CD8-positive, alpha-beta memory T cell (primary cell): ENCODE results near the gene AFAP1. TPM values are rescaled to one million over a fixed set of nuclear protein-coding genes. Genes with fewer than 3 reads are reported as not detected.

Experiments
- CTCF ChIA-PET: fragments of 350-600 bp; sonication (Branson Sonifier 250); formaldehyde crosslinking; loops from one replicate; lab custom pipeline; 2021; ENCODE audit warnings: antibody characterized with exemption; lab: Charles Lee
- POLR2A ChIA-PET: fragments of 350-600 bp; sonication (Branson Sonifier 250); formaldehyde crosslinking; loops from one replicate; lab custom pipeline; 2021; ENCODE audit warnings: antibody characterized with exemption; lab: Charles Lee
- DNase-seq, 5 donors: peaks; one replicate each; pipeline versions ENCODE4 v3.0.0 to v3.0.0-alpha.2; 2020 to 2022; ENCODE audit warnings: mixed read lengths in 1 of 5
- H3K27ac ChIP-seq: one replicate; pipeline ENCODE4 v1.7.0; 2013; ENCODE audit warnings: low read depth, mild to moderate bottlenecking, low read length, moderate library complexity
- H3K27me3 ChIP-seq: 2 replicates; pipeline ENCODE4 v1.7.0; 2013; ENCODE audit warnings: low read length, mild to moderate bottlenecking; ENCODE audit not compliant: insufficient read depth, poor library complexity, severe bottlenecking
- H3K36me3 ChIP-seq: 2 replicates; pipeline ENCODE4 v1.7.0; 2013; ENCODE audit warnings: mild to moderate bottlenecking, low read length, moderate library complexity; ENCODE audit not compliant: insufficient read depth
- H3K4me1 ChIP-seq: 2 replicates; pipeline ENCODE4 v1.7.0; 2013; ENCODE audit warnings: mild to moderate bottlenecking, low read length, moderate library complexity; ENCODE audit not compliant: insufficient read depth
- H3K4me3 ChIP-seq: 2 replicates; pipeline ENCODE4 v1.7.0; 2013; ENCODE audit warnings: mild to moderate bottlenecking, low read length
- H3K9me3 ChIP-seq: 2 replicates; pipeline ENCODE4 v1.7.0; 2013; ENCODE audit warnings: mild to moderate bottlenecking, low read length
- H3K27ac Mint-ChIP-seq, 8 donors: one replicate each; pipeline ENCODE4 v1.8.0; 2020 to 2021; ENCODE audit warnings: mixed read lengths in 8 of 8, mild to moderate bottlenecking in 6 of 8, inconsistent platforms in 3 of 8, moderate library complexity in 3 of 8
- H3K27me3 Mint-ChIP-seq, 2 donors: one replicate each; pipeline ENCODE4 v1.8.0; 2020 to 2021; ENCODE audit warnings: mixed read lengths in 2 of 2, mild to moderate bottlenecking in 1 of 2, moderate library complexity in 1 of 2
- H3K36me3 Mint-ChIP-seq, 3 donors: one replicate each; pipeline ENCODE4 v1.8.0; 2020 to 2021; ENCODE audit warnings: mixed read lengths in 3 of 3, inconsistent platforms in 1 of 3, mild to moderate bottlenecking in 1 of 3
- H3K4me1 Mint-ChIP-seq, 3 donors: one replicate each; pipeline ENCODE4 v1.8.0; 2020 to 2021; ENCODE audit warnings: mixed read lengths in 3 of 3, inconsistent platforms in 1 of 3, mild to moderate bottlenecking in 1 of 3
- H3K4me3 Mint-ChIP-seq, 7 donors: one replicate each; pipeline ENCODE4 v1.8.0; 2020 to 2021; ENCODE audit warnings: mixed read lengths in 7 of 7, mild to moderate bottlenecking in 6 of 7, moderate library complexity in 4 of 7, inconsistent platforms in 2 of 7
- H3K9me3 Mint-ChIP-seq, 5 donors: one replicate each; pipeline ENCODE4 v1.8.0; 2020 to 2022; ENCODE audit warnings: mixed read lengths in 5 of 5, mild to moderate bottlenecking in 3 of 5, moderate library complexity in 2 of 5, inconsistent platforms in 1 of 5
- polyA plus RNA-seq: library from polyadenylated mRNA; unstranded; fragments of 300-500 nt; fragmentation: Illumina TruSeq; gene quantifications from one replicate; pipeline ENCODE4 v1.2.3, GENCODE V29; 2021
- total RNA-seq, 2 experiments: library from RNA; stranded (reverse); gene quantifications; one replicate each; pipeline ENCODE4 v1.2.3, GENCODE V29; 2021

Gene AFAP1
- total and polyA plus RNA-seq, 3 experiments from 2014 or later = 2.3 to 19.9 (median 18.4) TPM

GRCh38 chr4:7901311-7901885, 38.3 kb downstream of the AFAP1 start:
- H3K4me3 ChIP-seq = no peak overlapping the region
- no peak overlapping the region for H3K27ac ChIP-seq
- H3K4me1 ChIP-seq = peaks cover 3% of the 10 kb centered on the region
- H3K9me3 ChIP-seq = no peaks in the 10 kb centered on the region
- no peaks in the 10 kb centered on the region for H3K9me3 Mint-ChIP-seq
- CTCF ChIA-PET = no interaction called here
- no peaks in the 10 kb centered on the region for H3K36me3 Mint-ChIP-seq
- peaks cover 13 to 45% (median 25%) of the 10 kb centered on the region in 3 donors for H3K4me1 Mint-ChIP-seq
- DNase-seq = no peak
- H3K27me3 Mint-ChIP-seq = peaks cover 0 to 3% of the 10 kb centered on the region in 2 donors
- H3K27ac Mint-ChIP-seq = peak overlapping the region in 3 of 8 donors; percentile 10 to 76 (median 24)
- no peaks in the 10 kb centered on the region for H3K36me3 ChIP-seq
- POLR2A ChIA-PET = no interaction called here
- no peak overlapping the region for H3K4me3 Mint-ChIP-seq
- no peaks in the 10 kb centered on the region for H3K27me3 ChIP-seq

GRCh38 chr4:7900334-7900909, 39.2 kb downstream of the AFAP1 start:
- H3K4me1 ChIP-seq = peaks cover 3% of the 10 kb centered on the region
- DNase-seq = no peak
- no peaks in the 10 kb centered on the region for H3K36me3 ChIP-seq
- H3K9me3 ChIP-seq = no peaks in the 10 kb centered on the region
- Mint-ChIP-seq H3K27ac (no peak overlapping the region), H3K4me3 (no peak overlapping the region), H3K36me3 (no peaks in the 10 kb centered on the region), H3K9me3 (no peaks in the 10 kb centered on the region), H3K27me3 (peaks cover 0 to 3% of the 10 kb centered on the region in 2 donors), H3K4me1 (peaks cover 13 to 45% (median 25%) of the 10 kb centered on the region in 3 donors)
- no peak overlapping the region for H3K4me3 ChIP-seq
- ChIA-PET POLR2A (no interaction called here), CTCF (no interaction called here)
- H3K27me3 ChIP-seq = no peaks in the 10 kb centered on the region
- no peak overlapping the region for H3K27ac ChIP-seq

GRCh38 chr4:7899184-7899869, 40.3 kb downstream of the AFAP1 start:
- POLR2A ChIA-PET = no interaction called here

GRCh38 chr4:7898385-7898784, 41.3 kb downstream of the AFAP1 start:
- no peak overlapping the region for H3K27ac Mint-ChIP-seq
- H3K4me1 Mint-ChIP-seq = peaks cover 13 to 34% (median 20%) of the 10 kb centered on the region in 3 donors
- H3K27ac ChIP-seq = no peak overlapping the region

More at GRCh38 chr4:7899184-7899869, 40.3 kb downstream of the AFAP1 start:
- Histone ChIP-seq H3K27ac (no peak overlapping the region), H3K4me1 (peaks cover 3% of the 10 kb centered on the region), H3K9me3 (no peaks in the 10 kb centered on the region), H3K4me3 (no peak overlapping the region), H3K36me3 (no peaks in the 10 kb centered on the region), H3K27me3 (no peaks in the 10 kb centered on the region)
- no peak overlapping the region for H3K4me3 Mint-ChIP-seq
- no peaks in the 10 kb centered on the region for H3K9me3 Mint-ChIP-seq
- no peak for DNase-seq
- H3K36me3 Mint-ChIP-seq = peaks cover 0 to 2% (median 0%) of the 10 kb centered on the region in 3 donors
- H3K27ac Mint-ChIP-seq = no peak overlapping the region
- H3K4me1 Mint-ChIP-seq = peaks cover 13 to 40% (median 24%) of the 10 kb centered on the region in 3 donors
- CTCF ChIA-PET = no interaction called here
- H3K27me3 Mint-ChIP-seq = peaks cover 0 to 3% of the 10 kb centered on the region in 2 donors

GRCh38 chr4:7897811-7898210, 41.9 kb downstream of the AFAP1 start:
- Histone ChIP-seq H3K9me3 (no peaks in the 10 kb centered on the region), H3K36me3 (no peaks in the 10 kb centered on the region), H3K4me3 (no peak overlapping the region), H3K4me1 (peaks cover under 1% of the 10 kb centered on the region), H3K27ac (no peak overlapping the region), H3K27me3 (no peaks in the 10 kb centered on the region)
- peaks cover 0 to 4% (median 0%) of the 10 kb centered on the region in 3 donors for H3K36me3 Mint-ChIP-seq
- H3K27me3 Mint-ChIP-seq = peaks cover 0 to 3% of the 10 kb centered on the region in 2 donors
- no peak for DNase-seq
- H3K27ac Mint-ChIP-seq = no peak overlapping the region
- CTCF ChIA-PET = no interaction called here
- H3K4me3 Mint-ChIP-seq = no peak overlapping the region
- no peaks in the 10 kb centered on the region for H3K9me3 Mint-ChIP-seq
- POLR2A ChIA-PET = no interaction called here
- peaks cover 11 to 29% (median 17%) of the 10 kb centered on the region in 3 donors for H3K4me1 Mint-ChIP-seq

More at GRCh38 chr4:7898385-7898784, 41.3 kb downstream of the AFAP1 start:
- no peaks in the 10 kb centered on the region for H3K9me3 ChIP-seq
- Mint-ChIP-seq H3K27me3 (peaks cover 0 to 3% of the 10 kb centered on the region in 2 donors), H3K9me3 (no peaks in the 10 kb centered on the region), H3K36me3 (peaks cover 0 to 4% (median 0%) of the 10 kb centered on the region in 3 donors), H3K4me3 (no peak overlapping the region)
- ChIA-PET POLR2A (no interaction called here), CTCF (no interaction called here)
- no peak for DNase-seq
- no peak overlapping the region for H3K4me3 ChIP-seq
- peaks cover 3% of the 10 kb centered on the region for H3K4me1 ChIP-seq
- no peaks in the 10 kb centered on the region for H3K36me3 ChIP-seq
- H3K27me3 ChIP-seq = no peaks in the 10 kb centered on the region

GRCh38 chr4:7894677-7895181, 44.9 kb downstream of the AFAP1 start:
- no peaks in the 10 kb centered on the region for H3K36me3 ChIP-seq
- no peaks in the 10 kb centered on the region for H3K9me3 ChIP-seq
- Mint-ChIP-seq H3K9me3 (peaks cover 0 to 5% (median 3%) of the 10 kb centered on the region in 5 donors), H3K36me3 (peaks cover 0 to 7% (median 4%) of the 10 kb centered on the region in 3 donors), H3K4me1 (peaks cover 6 to 15% (median 10%) of the 10 kb centered on the region in 3 donors), H3K27ac (no peak overlapping the region), H3K4me3 (no peak overlapping the region), H3K27me3 (peaks cover 0 to 6% of the 10 kb centered on the region in 2 donors)
- POLR2A ChIA-PET = no interaction called here
- H3K27ac ChIP-seq = no peak overlapping the region
- H3K4me1 ChIP-seq = no peaks in the 10 kb centered on the region
- no peak for DNase-seq
- H3K4me3 ChIP-seq = no peak overlapping the region
- CTCF ChIA-PET = interaction anchor here (1.6 to 1.8 kb wide), 2 partner anchors 12 to 14 kb away, joined by 4 read pairs; no protein-coding TSS in a partner anchor
- no peaks in the 10 kb centered on the region for H3K27me3 ChIP-seq

- peaks cover 0 to 5% (median 3%) of the 10 kb centered on the region in 5 donors for H3K9me3 Mint-ChIP-seq
Measured at GRCh38 chr4:7894098-7894676, 45.5 kb downstream of the AFAP1 start.

More at GRCh38 chr4:7894098-7894676, 45.5 kb downstream of the AFAP1 start:
- Mint-ChIP-seq H3K36me3 (peaks cover 0 to 7% (median 4%) of the 10 kb centered on the region in 3 donors), H3K27me3 (peaks cover 0 to 6% of the 10 kb centered on the region in 2 donors), H3K4me1 (peaks cover 6 to 15% (median 10%) of the 10 kb centered on the region in 3 donors), H3K27ac (no peak overlapping the region), H3K4me3 (no peak overlapping the region)
- ChIA-PET POLR2A (no interaction called here), CTCF (interaction anchor here (1.8 kb wide), 1 partner anchor 13 kb away, joined by 4 read pairs; no protein-coding TSS in a partner anchor)
- Histone ChIP-seq H3K27ac (no peak overlapping the region), H3K4me1 (no peaks in the 10 kb centered on the region), H3K9me3 (no peaks in the 10 kb centered on the region), H3K36me3 (no peaks in the 10 kb centered on the region), H3K4me3 (no peak overlapping the region), H3K27me3 (no peaks in the 10 kb centered on the region)
- no peak for DNase-seq
